ENCODE data around the gene PHLDA2. TPM values are rescaled to one million over a fixed set of nuclear protein-coding genes. Genes with fewer than 3 reads are reported as not detected.

Gene PHLDA2
- total and polyA plus RNA-seq, 2 experiments from 2014 or later: 3.8 to 16.5 TPM

DNA sequence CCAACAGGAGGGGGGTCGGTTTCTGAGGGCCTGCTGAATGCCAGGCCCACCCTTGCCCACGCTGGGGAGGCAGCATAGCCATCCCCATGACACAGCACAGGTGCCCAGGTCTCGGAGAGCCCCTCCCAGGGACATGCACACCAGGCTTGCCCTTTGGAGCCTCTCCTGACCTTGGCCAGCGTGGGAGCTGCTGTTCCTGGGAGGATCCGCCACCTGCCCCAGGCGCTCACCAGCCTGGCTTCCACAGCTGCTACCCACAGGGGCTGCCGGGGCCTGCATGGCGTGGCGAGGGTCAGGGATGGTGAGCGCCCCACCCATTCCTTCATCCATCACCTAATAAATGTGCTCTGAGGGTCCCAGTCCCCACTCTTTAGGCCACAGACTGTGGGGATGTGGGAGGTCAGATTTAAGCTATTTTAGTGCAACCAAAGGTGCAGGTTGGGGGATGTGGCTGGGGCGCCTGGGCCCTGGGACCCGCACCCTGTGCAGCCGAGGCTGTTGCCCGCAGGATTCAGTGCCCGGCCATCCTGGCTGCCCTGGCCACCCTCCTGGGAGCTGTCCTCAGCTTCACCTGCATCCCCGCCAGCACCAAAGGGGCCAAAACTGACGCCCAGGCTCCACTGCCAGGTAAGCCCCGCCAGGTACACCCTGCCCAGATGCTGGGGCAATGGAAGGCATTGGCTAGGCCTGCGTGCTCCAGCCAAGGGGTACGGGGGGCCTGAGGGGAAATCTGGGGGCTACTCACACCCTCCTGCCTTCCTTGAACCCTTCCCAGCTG, 12.9 kb downstream of the PHLDA2 start:
- H3K4me3 Mint-ChIP-seq: no peak overlapping the region
- H3K36me3 Mint-ChIP-seq (ENCODE audit: low read depth): no peaks in the 10 kb centered on the region
- no peaks in the 10 kb centered on the region for H3K9me3 Mint-ChIP-seq
- H3K4me1 Mint-ChIP-seq: peaks cover 17% of the 10 kb centered on the region
- H3K4me2 ChIP-seq: no peak overlapping the region
- no peak for ATAC-seq
- H3K27ac ChIP-seq (ENCODE audit: low read depth): no peak overlapping the region
- H3K27me3 Mint-ChIP-seq (ENCODE audit: insufficient read depth, low read depth, poor library complexity): peaks cover 13% of the 10 kb centered on the region
- H3F3A ChIP-seq (replicated peaks; ENCODE audit: low read depth): no peaks in the 10 kb centered on the region
- DNase-seq (ENCODE audit: low spot score): no peak
- H3K27ac Mint-ChIP-seq: no peak overlapping the region
- no peaks in the 10 kb centered on the region for H3K9me2 ChIP-seq (ENCODE audit: insufficient read depth)
- no peak overlapping the region for H2AFZ ChIP-seq
- no peaks in the 10 kb centered on the region for H4K20me1 ChIP-seq (replicated peaks; ENCODE audit: insufficient read depth)
- TF ChIP-seq NANOG (IDR thresholded peaks at IDR 0.05; ENCODE audit: borderline replicate concordance): no peak
- no peak for TF ChIP-seq STAT1 (IDR thresholded peaks at IDR 0.05; ENCODE audit: unreplicated experiment)
- TF ChIP-seq ZNF331 (CRISPR knock-in tag; IDR thresholded peaks at IDR 0.05; ENCODE audit: low read depth): no peak
- TF ChIP-seq JUNB (IDR thresholded peaks at IDR 0.05; ENCODE audit: unreplicated experiment): no peak
- TF ChIP-seq, protein P1, sequence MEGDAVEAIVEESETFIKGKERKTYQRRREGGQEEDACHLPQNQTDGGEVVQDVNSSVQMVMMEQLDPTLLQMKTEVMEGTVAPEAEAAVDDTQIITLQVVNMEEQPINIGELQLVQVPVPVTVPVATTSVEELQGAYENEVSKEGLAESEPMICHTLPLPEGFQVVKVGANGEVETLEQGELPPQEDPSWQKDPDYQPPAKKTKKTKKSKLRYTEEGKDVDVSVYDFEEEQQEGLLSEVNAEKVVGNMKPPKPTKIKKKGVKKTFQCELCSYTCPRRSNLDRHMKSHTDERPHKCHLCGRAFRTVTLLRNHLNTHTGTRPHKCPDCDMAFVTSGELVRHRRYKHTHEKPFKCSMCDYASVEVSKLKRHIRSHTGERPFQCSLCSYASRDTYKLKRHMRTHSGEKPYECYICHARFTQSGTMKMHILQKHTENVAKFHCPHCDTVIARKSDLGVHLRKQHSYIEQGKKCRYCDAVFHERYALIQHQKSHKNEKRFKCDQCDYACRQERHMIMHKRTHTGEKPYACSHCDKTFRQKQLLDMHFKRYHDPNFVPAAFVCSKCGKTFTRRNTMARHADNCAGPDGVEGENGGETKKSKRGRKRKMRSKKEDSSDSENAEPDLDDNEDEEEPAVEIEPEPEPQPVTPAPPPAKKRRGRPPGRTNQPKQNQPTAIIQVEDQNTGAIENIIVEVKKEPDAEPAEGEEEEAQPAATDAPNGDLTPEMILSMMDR (conservative IDR thresholded peaks at IDR 0.05; ENCODE audit: low read depth in 2 of 2): no peak
- TF ChIP-seq, protein P2, sequence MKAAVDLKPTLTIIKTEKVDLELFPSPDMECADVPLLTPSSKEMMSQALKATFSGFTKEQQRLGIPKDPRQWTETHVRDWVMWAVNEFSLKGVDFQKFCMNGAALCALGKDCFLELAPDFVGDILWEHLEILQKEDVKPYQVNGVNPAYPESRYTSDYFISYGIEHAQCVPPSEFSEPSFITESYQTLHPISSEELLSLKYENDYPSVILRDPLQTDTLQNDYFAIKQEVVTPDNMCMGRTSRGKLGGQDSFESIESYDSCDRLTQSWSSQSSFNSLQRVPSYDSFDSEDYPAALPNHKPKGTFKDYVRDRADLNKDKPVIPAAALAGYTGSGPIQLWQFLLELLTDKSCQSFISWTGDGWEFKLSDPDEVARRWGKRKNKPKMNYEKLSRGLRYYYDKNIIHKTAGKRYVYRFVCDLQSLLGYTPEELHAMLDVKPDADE (IDR thresholded peaks at IDR 0.05): no peak
- TF ChIP-seq, protein P3, sequence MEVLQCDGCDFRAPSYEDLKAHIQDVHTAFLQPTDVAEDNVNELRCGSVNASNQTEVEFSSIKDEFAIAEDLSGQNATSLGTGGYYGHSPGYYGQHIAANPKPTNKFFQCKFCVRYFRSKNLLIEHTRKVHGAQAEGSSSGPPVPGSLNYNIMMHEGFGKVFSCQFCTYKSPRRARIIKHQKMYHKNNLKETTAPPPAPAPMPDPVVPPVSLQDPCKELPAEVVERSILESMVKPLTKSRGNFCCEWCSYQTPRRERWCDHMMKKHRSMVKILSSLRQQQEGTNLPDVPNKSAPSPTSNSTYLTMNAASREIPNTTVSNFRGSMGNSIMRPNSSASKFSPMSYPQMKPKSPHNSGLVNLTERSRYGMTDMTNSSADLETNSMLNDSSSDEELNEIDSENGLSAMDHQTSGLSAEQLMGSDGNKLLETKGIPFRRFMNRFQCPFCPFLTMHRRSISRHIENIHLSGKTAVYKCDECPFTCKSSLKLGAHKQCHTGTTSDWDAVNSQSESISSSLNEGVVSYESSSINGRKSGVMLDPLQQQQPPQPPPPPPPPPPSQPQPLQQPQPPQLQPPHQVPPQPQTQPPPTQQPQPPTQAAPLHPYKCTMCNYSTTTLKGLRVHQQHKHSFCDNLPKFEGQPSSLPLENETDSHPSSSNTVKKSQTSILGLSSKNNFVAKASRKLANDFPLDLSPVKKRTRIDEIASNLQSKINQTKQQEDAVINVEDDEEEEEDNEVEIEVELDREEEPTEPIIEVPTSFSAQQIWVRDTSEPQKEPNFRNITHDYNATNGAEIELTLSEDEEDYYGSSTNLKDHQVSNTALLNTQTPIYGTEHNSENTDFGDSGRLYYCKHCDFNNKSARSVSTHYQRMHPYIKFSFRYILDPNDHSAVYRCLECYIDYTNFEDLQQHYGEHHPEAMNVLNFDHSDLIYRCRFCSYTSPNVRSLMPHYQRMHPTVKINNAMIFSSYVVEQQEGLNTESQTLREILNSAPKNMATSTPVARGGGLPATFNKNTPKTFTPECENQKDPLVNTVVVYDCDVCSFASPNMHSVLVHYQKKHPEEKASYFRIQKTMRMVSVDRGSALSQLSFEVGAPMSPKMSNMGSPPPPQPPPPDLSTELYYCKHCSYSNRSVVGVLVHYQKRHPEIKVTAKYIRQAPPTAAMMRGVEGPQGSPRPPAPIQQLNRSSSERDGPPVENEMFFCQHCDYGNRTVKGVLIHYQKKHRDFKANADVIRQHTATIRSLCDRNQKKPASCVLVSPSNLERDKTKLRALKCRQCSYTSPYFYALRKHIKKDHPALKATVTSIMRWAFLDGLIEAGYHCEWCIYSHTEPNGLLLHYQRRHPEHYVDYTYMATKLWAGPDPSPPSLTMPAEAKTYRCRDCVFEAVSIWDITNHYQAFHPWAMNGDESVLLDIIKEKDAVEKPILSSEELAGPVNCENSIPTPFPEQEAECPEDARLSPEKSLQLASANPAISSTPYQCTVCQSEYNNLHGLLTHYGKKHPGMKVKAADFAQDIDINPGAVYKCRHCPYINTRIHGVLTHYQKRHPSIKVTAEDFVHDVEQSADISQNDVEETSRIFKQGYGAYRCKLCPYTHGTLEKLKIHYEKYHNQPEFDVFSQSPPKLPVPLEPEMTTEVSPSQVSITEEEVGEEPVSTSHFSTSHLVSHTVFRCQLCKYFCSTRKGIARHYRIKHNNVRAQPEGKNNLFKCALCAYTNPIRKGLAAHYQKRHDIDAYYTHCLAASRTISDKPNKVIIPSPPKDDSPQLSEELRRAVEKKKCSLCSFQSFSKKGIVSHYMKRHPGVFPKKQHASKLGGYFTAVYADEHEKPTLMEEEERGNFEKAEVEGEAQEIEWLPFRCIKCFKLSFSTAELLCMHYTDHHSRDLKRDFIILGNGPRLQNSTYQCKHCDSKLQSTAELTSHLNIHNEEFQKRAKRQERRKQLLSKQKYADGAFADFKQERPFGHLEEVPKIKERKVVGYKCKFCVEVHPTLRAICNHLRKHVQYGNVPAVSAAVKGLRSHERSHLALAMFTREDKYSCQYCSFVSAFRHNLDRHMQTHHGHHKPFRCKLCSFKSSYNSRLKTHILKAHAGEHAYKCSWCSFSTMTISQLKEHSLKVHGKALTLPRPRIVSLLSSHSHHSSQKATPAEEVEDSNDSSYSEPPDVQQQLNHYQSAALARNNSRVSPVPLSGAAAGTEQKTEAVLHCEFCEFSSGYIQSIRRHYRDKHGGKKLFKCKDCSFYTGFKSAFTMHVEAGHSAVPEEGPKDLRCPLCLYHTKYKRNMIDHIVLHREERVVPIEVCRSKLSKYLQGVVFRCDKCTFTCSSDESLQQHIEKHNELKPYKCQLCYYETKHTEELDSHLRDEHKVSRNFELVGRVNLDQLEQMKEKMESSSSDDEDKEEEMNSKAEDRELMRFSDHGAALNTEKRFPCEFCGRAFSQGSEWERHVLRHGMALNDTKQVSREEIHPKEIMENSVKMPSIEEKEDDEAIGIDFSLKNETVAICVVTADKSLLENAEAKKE (CRISPR knock-in tag; IDR thresholded peaks at IDR 0.05): no peak
- TF ChIP-seq EZH2phosphoT487 (IDR thresholded peaks at IDR 0.05; ENCODE audit: unreplicated experiment): no peak
- TF ChIP-seq ZNF114 (CRISPR knock-in tag; IDR thresholded peaks at IDR 0.05): no peak
- TF ChIP-seq, protein P4, sequence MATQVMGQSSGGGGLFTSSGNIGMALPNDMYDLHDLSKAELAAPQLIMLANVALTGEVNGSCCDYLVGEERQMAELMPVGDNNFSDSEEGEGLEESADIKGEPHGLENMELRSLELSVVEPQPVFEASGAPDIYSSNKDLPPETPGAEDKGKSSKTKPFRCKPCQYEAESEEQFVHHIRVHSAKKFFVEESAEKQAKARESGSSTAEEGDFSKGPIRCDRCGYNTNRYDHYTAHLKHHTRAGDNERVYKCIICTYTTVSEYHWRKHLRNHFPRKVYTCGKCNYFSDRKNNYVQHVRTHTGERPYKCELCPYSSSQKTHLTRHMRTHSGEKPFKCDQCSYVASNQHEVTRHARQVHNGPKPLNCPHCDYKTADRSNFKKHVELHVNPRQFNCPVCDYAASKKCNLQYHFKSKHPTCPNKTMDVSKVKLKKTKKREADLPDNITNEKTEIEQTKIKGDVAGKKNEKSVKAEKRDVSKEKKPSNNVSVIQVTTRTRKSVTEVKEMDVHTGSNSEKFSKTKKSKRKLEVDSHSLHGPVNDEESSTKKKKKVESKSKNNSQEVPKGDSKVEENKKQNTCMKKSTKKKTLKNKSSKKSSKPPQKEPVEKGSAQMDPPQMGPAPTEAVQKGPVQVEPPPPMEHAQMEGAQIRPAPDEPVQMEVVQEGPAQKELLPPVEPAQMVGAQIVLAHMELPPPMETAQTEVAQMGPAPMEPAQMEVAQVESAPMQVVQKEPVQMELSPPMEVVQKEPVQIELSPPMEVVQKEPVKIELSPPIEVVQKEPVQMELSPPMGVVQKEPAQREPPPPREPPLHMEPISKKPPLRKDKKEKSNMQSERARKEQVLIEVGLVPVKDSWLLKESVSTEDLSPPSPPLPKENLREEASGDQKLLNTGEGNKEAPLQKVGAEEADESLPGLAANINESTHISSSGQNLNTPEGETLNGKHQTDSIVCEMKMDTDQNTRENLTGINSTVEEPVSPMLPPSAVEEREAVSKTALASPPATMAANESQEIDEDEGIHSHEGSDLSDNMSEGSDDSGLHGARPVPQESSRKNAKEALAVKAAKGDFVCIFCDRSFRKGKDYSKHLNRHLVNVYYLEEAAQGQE (IDR thresholded peaks at IDR 0.05; ENCODE audit: unreplicated experiment): no peak
- H3K4me1 ChIP-seq (ENCODE audit: insufficient read depth): no peaks in the 10 kb centered on the region
- no peaks in the 10 kb centered on the region for H3K79me2 ChIP-seq (replicated peaks; ENCODE audit: insufficient read depth)
- no peak overlapping the region for H3K4me3 ChIP-seq
- no peaks in the 10 kb centered on the region for H3K36me3 ChIP-seq (ENCODE audit: insufficient read depth)
- H3K27me3 ChIP-seq (ENCODE audit: insufficient read depth): no peaks in the 10 kb centered on the region
